Upper lobe of left lung (tissue), 4 donors: ENCODE measurements around the gene ADI1.
"Not testable (repeated sequence)": the region's sequence is repeated elsewhere in the genome, so short reads cannot be mapped to it uniquely, and the experiment has no call there.

Source experiments
- CTCF ChIP-seq, 6 experiments: fragments of 450-650 bp in 4 of 6; fragments of 200-600 bp in 2 of 6; sonication (generic) in 2 of 6; IDR thresholded peaks; one replicate each; pipeline ENCODE4 v1.5.1; 2016 to 2019; ENCODE audit warnings: antibody characterized with exemption in 6 of 6
- EP300 ChIP-seq, 4 donors: sonication (generic); formaldehyde crosslinking; IDR thresholded peaks; one replicate each; pipeline ENCODE4 v1.5.1; 2017; ENCODE audit warnings: antibody characterized with exemption in 4 of 4, control low read depth in 2 of 4

GRCh38 chr2:3515438-3515837 is 3.9 kb downstream of the ADI1 start:
- TF ChIP-seq EP300, CTCF (IDR thresholded peaks at IDR 0.05): not testable (repeated sequence)
